Activated CD4-positive, alpha-beta T cell treated with anti-CD3 and anti-CD28 coated beads, Interleukin-2, amount 50 U/mL, for 16 hours (primary cell): ENCODE data around the gene PROK1.

Source experiments
- DNase-seq: peaks from one replicate; pipeline ENCODE4 v3.0.0-alpha.2; 2020

Gene PROK1

GRCh38 chr1:110490791-110491451, 40.0 kb downstream of the PROK1 start:
- DNase-seq = no peak

- DNase-seq = no peak
These were observed 41.6 kb downstream of the PROK1 start for GRCh38 chr1:110492573-110492972.

- DNase-seq = no peak
These were observed 42.2 kb downstream of the PROK1 start for GRCh38 chr1:110493059-110493699.

GRCh38 chr1:110494036-110494435, 43.1 kb downstream of the PROK1 start:
- DNase-seq = no peak

- no peak for DNase-seq
These were observed 43.8 kb downstream of the PROK1 start for GRCh38 chr1:110494522-110495406.

GRCh38 chr1:110495926-110496600, 45.1 kb downstream of the PROK1 start:
- peak; percentile 79 for DNase-seq

- DNase-seq = no peak
These were observed 47.3 kb downstream of the PROK1 start for GRCh38 chr1:110498270-110498669.

GRCh38 chr1:110501488-110502132, 50.7 kb downstream of the PROK1 start:
- DNase-seq = no peak

GRCh38 chr1:110502402-110503151, 51.6 kb downstream of the PROK1 start:
- no peak for DNase-seq

- DNase-seq = no peak
These were observed 52.5 kb downstream of the PROK1 start for GRCh38 chr1:110503471-110503870.

GRCh38 chr1:110504226-110504625, 53.3 kb downstream of the PROK1 start:
- no peak for DNase-seq

- no peak for DNase-seq
These were observed 54.6 kb downstream of the PROK1 start for GRCh38 chr1:110505596-110505995.

- no peak for DNase-seq
These were observed 55.6 kb downstream of the PROK1 start for GRCh38 chr1:110506541-110506940.
